D721Med (cell line): Measurements from ENCODE around the gene CALHM6.
A peak's percentile ranks its signal among the peaks of the same experiment; 100 is the strongest.

Source experiments
- DNase-seq: peaks from one replicate; pipeline ENCODE4 v3.0.0; 2011; ENCODE audit warnings: low spot score; ENCODE audit not compliant: insufficient read length
- FAIRE-seq: peaks from 2 replicates; lab custom pipeline; 2011; peaks lifted over from hg19 to GRCh38; lab: Jason Lieb, UNC
- TF ChIP-seq, protein P1 (sequence below): IDR thresholded peaks from 2 replicates; pipeline ENCODE4 v1.5.1; 2012; ENCODE audit warnings: mild to moderate bottlenecking, control low read depth; ENCODE audit not compliant: insufficient read depth; ENCODE audit errors: missing control alignments

CALHM6 gene

GRCh38 chr6:116436586-116436985 is 24.6 kb upstream of the CALHM6 start:
- TF ChIP-seq, protein P1, sequence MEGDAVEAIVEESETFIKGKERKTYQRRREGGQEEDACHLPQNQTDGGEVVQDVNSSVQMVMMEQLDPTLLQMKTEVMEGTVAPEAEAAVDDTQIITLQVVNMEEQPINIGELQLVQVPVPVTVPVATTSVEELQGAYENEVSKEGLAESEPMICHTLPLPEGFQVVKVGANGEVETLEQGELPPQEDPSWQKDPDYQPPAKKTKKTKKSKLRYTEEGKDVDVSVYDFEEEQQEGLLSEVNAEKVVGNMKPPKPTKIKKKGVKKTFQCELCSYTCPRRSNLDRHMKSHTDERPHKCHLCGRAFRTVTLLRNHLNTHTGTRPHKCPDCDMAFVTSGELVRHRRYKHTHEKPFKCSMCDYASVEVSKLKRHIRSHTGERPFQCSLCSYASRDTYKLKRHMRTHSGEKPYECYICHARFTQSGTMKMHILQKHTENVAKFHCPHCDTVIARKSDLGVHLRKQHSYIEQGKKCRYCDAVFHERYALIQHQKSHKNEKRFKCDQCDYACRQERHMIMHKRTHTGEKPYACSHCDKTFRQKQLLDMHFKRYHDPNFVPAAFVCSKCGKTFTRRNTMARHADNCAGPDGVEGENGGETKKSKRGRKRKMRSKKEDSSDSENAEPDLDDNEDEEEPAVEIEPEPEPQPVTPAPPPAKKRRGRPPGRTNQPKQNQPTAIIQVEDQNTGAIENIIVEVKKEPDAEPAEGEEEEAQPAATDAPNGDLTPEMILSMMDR: no peak
- DNase-seq (no peak), FAIRE-seq (no peak)

DNA sequence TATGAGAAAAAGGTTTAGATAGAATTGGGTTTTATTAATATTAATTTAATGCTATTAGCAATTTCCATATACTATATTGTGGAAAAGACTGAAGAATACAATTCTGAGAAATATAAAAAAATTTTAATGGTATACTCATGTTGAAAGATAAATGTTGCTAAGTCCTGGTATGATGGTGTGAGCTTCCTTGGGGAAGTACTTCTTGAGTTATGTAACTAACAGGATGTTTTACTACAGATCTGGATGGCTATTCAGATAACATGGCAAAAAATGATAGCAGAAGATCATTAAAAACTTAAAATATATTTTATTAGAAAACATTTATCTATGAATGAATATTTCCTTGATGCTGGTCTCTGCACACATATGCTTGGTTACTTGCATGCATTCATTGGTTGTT is 23.5 kb upstream of the CALHM6 start:
- TF ChIP-seq, protein P1: no peak
- FAIRE-seq (no peak), DNase-seq (no peak)

- no peak for DNase-seq
- FAIRE-seq: no peak
These were observed 22.4 kb upstream of the CALHM6 start for GRCh38 chr6:116438590-116439448.

DNA sequence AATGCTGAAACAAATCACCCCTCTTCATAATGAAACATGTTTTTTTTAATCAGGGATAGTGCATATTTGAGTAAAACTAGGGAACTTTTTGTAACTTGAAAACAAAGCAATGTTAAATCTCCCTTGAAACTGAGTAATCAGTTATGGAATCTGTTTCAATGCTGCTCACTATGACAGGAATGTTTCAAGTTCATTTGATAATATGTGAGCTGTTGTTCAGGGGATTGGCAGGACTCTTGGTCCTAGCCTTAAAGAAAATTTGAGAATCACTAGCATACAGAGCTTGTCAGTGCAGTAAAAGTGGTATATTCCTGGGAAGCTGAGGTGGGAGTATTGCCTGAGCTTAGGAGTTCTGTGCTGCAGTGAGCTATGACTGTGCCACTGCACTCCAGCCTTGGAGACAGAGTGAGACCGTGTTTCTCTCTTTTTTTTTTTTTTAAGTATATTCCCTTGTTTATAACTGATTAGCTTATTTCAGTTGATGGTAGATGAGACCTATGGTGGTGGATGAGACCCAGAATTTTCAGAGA is 21.6 kb upstream of the CALHM6 start:
- DNase-seq (no peak), FAIRE-seq (no peak)
- TF ChIP-seq, protein P1: no peak

More at GRCh38 chr6:116438590-116439448, 22.4 kb upstream of the CALHM6 start:
- TF ChIP-seq, protein P1: no peak

DNA sequence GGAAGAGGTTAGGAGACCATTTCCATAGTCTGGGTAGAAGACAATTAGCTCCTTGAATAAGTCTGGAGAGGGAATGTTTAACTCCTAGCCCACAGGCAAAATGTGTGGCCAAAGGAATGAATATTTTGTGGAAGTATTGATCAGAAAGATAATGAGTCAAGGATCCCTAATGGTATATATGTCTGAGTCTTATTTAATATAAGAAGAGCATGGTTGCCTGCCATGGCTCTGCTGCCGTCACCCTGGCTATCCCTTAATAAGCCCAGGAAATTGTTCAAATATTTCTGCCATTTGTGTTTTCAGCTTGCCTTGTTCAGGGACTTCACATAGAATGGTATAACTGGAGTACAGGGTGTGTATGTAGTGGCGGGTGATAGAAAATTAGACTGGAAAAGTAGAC is 18.1 kb upstream of the CALHM6 start:
- TF ChIP-seq, protein P1: no peak
- no peak for FAIRE-seq
- no peak for DNase-seq

- DNase-seq (no peak), FAIRE-seq (peak; percentile 21)
- TF ChIP-seq, protein P1: peak; percentile 40
These were observed 17.1 kb upstream of the CALHM6 start for GRCh38 chr6:116444092-116444491.

- FAIRE-seq: no peak
- TF ChIP-seq, protein P1: no peak
- no peak for DNase-seq
These were observed 16.6 kb upstream of the CALHM6 start for GRCh38 chr6:116444575-116444974.
